GM12892 (cell line): ENCODE measurements around the gene PAX7.

Source experiments
- DNase-seq: peaks from one replicate; pipeline ENCODE4 v3.0.0; 2011; ENCODE audit not compliant: insufficient read length
- FAIRE-seq: peaks from 2 replicates; lab custom pipeline; 2011; peaks lifted over from hg19 to GRCh38; lab: Jason Lieb, UNC
- POLR2A ChIP-seq: IDR thresholded peaks from 2 replicates; pipeline ENCODE4 v1.6.1; 2011; ENCODE audit warnings: low read depth, low read length, control low read depth
- POLR2AphosphoS5 ChIP-seq: IDR thresholded peaks from 2 replicates; pipeline ENCODE4 v1.6.1; 2011; ENCODE audit warnings: low read depth, low read length, control low read depth
- TAF1 ChIP-seq: IDR thresholded peaks from 2 replicates; pipeline ENCODE4 v1.6.1; 2011; ENCODE audit warnings: low read depth, mild to moderate bottlenecking, control low read depth, low read length, borderline replicate concordance

PAX7 gene

DNA sequence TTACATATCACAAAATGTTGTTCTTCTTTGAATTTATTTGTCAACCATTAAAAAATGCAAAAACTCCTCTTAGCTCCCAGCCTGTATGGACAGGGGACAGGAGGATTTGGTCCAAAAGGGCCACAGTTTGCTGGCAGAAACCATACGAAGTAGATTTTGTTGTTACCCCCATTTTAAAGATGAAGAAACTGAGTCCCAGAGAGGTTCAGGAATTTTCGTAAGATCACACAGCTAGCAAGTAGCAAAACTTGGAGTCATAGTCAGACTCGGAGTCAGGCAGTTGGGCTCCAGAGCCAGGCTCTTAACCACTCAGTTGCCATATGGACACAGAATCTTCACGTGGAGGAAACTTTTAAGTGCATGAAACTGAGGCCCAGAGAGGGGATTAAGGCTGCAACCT lies 137.4 kb downstream of the PAX7 start:
- no peak for DNase-seq
- no peak for FAIRE-seq
- TF ChIP-seq POLR2A: no peak
- no peak for TF ChIP-seq TAF1
- TF ChIP-seq POLR2AphosphoS5: no peak

DNA sequence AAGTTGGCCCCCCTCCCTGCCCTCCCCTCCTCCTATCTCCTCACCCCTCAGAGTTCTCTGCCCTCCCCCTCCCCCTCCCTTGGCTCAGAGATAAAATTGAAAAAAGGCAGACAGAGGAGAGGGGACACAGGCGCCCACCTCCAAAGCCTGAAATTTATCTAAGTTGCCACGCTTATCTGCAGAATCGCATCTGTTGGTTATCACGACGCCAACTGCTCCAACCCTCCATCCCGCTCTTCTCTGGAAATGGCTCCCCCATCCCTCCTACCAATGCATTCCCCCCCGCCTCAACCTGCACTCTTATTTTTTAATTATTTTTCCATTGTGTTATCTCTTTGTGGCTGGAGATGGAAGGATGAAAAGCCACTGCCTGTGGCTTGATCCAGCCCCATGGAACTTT lies 138.5 kb downstream of the PAX7 start:
- TF ChIP-seq POLR2A (no peak), TAF1 (no peak), POLR2AphosphoS5 (no peak)
- DNase-seq: no peak
- no peak for FAIRE-seq

DNA sequence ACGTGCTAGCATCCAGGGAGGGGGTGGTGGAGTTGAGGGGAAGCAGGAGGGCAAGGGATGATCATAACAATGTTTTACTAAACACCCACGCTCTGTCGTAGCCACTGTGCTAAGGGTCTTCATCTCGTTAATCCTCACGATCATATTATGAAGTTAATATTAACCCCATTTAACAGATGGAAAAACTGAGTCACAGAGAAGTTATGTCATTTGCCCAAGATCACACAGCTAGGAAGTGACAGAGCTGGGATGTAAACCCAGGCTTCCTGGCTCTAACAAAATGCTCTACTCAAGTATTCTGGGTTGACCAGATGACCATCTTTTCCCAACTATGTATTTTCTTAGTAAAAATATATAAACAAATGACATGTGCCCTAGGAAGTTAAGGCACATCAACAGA lies 140.2 kb downstream of the PAX7 start:
- no peak for FAIRE-seq
- no peak for TF ChIP-seq POLR2AphosphoS5
- no peak for TF ChIP-seq POLR2A
- no peak for TF ChIP-seq TAF1
- DNase-seq: no peak

DNA sequence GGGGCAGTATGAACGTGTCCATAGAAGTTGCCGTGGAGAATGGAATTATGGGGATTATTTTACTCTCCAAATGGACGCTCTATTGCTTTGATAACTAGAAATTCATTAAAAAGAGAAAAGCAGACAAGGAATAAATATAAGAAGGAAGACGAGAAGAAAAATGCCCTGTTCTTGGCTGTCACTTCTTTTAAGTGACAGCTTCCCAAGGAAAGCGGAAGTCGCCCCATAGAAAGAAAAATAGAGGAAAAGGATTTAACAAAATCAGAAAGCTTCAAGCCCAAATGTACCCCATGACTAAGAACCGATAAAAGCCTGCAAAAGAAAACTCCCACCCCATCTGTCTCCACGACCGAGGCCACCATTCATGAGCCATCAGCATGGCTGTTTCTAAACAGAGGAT lies 143.1 kb downstream of the PAX7 start:
- FAIRE-seq (no peak), DNase-seq (no peak)
- no peak for TF ChIP-seq POLR2AphosphoS5
- no peak for TF ChIP-seq TAF1
- no peak for TF ChIP-seq POLR2A

DNA sequence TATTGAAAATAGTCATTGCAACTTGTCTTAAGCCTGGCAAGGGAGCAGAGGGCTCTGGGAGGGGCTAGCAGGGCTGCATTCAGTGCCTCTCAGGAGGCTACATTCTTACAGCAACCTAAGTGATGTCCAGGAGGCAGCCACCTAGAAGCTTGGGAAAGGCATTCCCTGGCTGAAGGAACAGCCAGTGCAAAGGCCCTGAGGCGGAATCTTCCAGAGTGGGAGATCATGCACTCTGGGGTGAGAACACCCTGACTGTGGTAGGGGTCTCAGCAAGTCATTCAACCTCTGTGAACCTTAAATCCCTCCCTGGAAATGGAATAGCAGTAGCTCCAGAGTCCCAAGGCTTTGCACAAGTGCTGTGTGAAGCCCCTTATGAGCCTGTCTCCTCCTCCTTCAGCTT lies 144.7 kb downstream of the PAX7 start:
- no peak for DNase-seq
- no peak for TF ChIP-seq TAF1
- TF ChIP-seq POLR2AphosphoS5: no peak
- TF ChIP-seq POLR2A: no peak
- FAIRE-seq: no peak

DNA sequence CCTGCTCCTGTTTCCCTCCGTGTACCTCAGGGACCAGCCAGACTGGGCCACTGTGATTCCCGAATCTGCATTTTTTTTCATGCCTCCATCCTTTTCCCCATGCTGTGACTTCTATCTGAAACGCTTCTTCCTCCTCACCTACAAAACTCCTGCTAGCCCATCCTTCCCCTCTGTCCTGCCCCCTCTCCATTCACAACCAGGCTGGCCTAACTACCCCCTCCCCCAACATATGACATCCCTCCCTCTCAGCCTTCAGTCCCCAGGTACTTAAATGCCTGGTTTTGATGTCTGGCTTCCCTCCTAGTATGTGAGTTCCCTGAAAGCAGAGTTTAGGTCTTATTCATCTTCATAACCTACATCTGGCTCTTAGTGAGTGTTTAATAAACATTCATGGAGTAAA lies 146.1 kb downstream of the PAX7 start:
- TF ChIP-seq TAF1 (no peak), POLR2A (no peak), POLR2AphosphoS5 (no peak)
- no peak for FAIRE-seq
- DNase-seq: no peak

DNA sequence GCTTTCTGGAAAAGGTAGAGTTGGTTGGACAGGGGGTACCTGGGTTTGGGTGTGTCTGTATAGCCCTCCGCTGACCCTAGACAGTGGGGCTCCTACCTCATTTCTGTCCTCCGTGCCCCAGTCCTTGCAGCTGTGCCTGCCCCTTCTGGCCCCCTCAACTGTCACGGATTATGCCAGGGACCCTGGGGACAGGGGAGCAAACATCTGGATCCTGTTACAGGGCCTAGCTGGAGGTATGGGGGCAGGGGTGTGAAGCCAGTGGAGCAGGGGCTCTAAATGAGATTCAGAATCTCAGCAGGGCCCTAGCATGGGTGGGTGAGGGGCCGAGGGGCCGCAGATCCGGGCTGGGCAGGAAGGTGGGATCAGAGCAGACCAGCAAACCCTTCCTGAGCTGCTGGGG lies 147.8 kb downstream of the PAX7 start:
- DNase-seq (no peak), FAIRE-seq (no peak)
- TF ChIP-seq POLR2A (no peak), TAF1 (no peak), POLR2AphosphoS5 (no peak)

DNA sequence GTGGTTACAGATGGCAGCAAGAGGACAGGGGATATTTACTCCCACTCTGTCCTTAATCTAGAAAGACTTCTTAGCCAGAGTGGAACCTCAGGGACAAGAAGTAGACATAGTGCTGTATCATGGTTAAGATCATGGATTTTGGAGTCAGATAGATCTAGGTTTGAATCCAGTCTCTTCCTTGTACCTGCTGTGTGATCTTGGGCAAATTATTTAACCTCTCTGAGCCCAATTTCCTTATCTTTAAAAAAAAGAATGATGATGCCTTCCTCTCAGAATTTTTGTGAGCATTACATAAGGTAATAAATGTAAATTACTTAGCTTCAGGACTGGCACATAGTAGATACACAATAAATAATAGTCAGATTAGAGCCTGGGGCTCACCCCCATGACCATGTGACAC lies 150.4 kb downstream of the PAX7 start:
- TF ChIP-seq TAF1: no peak
- TF ChIP-seq POLR2A: no peak
- no peak for TF ChIP-seq POLR2AphosphoS5
- DNase-seq (no peak), FAIRE-seq (no peak)

DNA sequence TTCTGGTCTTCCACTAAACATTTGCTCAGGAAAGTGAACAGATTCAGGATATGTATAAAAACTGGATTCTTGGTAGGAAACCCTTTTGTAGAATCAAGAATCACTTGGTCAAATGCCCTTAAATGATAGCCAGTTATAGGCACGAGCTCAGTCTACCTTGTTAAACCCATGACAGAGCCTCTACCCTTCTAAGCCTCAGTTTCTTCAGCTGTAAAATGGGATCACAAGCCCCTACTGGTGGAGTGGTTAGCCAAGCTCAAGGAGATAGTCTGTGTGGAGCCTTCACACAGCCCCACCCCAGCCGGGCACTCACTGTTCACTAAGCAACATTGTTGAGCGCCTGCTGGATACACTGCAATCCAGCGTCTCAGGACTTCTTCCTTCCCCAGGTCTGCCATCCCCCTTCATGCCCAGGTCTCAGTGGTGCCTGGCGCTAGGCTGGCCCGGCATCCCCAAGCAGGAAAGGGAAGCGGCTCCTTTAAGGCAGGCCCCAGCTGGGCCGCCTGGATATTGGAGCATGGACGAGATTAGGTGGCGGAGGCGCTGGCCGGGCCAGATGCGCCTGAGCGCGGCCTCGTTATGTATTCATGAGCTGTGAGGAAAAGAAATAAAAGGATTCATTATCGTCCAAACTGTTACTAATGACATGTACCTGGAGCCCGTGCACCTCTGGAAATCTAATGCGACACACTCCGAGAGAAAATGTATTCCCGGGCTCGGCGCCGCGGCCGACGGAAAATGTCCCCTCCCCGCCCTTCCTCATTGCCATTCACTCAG lies 153.2 kb downstream of the PAX7 start:
- no peak for TF ChIP-seq POLR2AphosphoS5
- TF ChIP-seq POLR2A: no peak
- TF ChIP-seq TAF1: no peak
- DNase-seq: no peak
- FAIRE-seq: no peak

DNA sequence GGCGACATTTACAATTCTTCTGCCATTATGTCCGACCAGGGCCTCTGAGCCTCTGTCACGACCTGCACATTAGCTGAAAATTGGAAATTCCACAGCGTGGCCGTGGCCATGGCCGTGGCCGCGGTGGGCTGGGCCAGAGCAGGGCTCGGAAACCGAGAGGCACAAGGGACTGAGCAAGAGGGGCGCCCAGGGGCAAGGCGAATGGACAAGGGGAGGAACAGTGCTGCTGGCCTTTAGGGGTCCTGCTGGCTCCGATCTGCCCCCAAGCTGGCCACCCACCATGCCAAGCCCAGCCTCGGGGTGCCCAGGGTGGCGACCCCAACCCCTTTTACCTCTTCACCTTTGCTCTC lies 153.8 kb downstream of the PAX7 start:
- no peak for FAIRE-seq
- DNase-seq: no peak

DNA sequence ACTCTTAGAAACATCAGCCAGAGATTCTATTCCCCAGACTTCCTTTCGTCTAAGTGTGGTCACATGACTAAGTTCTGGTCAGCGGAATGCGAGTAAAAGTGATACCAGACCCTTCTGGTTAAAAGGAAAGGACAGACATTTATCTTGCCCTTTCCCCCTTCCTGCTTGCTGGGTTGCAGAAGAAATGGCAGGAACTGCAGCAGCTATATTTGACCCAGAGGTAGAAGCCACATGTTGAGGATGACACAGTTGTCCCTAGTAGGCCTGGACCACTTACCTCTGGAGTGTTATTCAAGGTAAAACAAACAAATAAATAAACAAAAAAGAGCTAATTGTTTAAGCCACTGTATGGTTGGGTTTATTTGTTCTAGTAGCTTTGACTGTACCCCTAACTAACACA lies 155.5 kb downstream of the PAX7 start:
- FAIRE-seq (no peak), DNase-seq (no peak)
- TF ChIP-seq TAF1 (no peak), POLR2AphosphoS5 (no peak), POLR2A (no peak)

More for the DNA sequence above, 153.8 kb downstream of the PAX7 start:
- TF ChIP-seq POLR2A: no peak
- no peak for TF ChIP-seq POLR2AphosphoS5
- TF ChIP-seq TAF1: no peak

DNA sequence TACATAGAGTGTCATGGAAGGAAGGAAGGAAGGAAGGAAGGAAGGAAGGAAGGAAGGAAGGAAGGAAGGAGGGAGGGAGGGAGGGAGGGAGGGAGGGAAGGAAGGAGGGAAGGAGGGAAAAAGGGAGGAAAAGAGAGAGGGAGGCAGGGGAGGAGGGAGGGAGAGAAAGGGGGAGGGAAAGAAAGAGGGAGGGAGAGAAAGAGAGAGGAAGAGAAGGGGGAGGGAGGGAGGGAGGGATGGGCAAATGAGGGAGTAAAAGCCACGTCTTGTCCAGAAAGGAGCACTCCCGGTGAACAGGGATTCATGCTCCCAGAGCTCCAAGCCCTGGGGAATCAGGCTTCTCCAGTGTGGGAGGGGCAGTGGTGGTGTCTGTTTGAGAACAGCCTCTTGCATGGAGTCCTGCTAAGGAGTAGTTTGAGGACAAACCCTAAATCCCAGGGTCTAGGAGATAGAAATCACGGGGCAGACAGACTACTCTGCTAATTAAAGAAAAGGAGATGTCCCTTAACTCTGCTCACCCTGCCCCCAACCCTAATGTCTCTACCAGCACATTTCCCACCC lies 157.3 kb downstream of the PAX7 start:
- FAIRE-seq (no peak), DNase-seq (no peak)
- no peak for TF ChIP-seq POLR2A
- TF ChIP-seq TAF1: no peak
- no peak for TF ChIP-seq POLR2AphosphoS5
